Epithelial cell of esophagus (primary cell): Measurements from ENCODE around the gene APCDD1L.

Experiments
- DNase-seq: peaks from one replicate; pipeline ENCODE4 v3.0.0; 2010; ENCODE audit warnings: low read depth
- H3K4me3 ChIP-seq: 2 replicates; pipeline ENCODE4 v1.5.1; 2011; ENCODE audit warnings: mild to moderate bottlenecking, low read length, control low read depth
- CTCF ChIP-seq: IDR thresholded peaks from 2 replicates; pipeline ENCODE4 v1.5.1; 2011; ENCODE audit warnings: low read depth, mild to moderate bottlenecking, low read length, control low read depth, inconsistent platforms; ENCODE audit not compliant: insufficient read depth; ENCODE audit errors: missing control alignments

The APCDD1L gene

GRCh38 chr20:58466729-58467571 is 48.2 kb downstream of the APCDD1L start:
- DNase-seq: no peak
- no peak for TF ChIP-seq CTCF
- H3K4me3 ChIP-seq: no peak overlapping the region

GRCh38 chr20:58466095-58466708 is 49.0 kb downstream of the APCDD1L start:
- no peak for DNase-seq
- no peak for TF ChIP-seq CTCF
- no peak overlapping the region for H3K4me3 ChIP-seq

- no peak for TF ChIP-seq CTCF
- no peak for DNase-seq
- H3K4me3 ChIP-seq: no peak overlapping the region
These were observed 50.4 kb downstream of the APCDD1L start for GRCh38 chr20:58464838-58465237.

GRCh38 chr20:58463256-58463655 is 51.9 kb downstream of the APCDD1L start:
- no peak overlapping the region for H3K4me3 ChIP-seq
- no peak for TF ChIP-seq CTCF
- no peak for DNase-seq

GRCh38 chr20:58461899-58462298 is 53.3 kb downstream of the APCDD1L start:
- DNase-seq: peak; percentile 93
- TF ChIP-seq CTCF: no peak
- H3K4me3 ChIP-seq: no peak overlapping the region

- H3K4me3 ChIP-seq: no peak overlapping the region
- no peak for TF ChIP-seq CTCF
- no peak for DNase-seq
These were observed 54.1 kb downstream of the APCDD1L start for GRCh38 chr20:58461104-58461503.
